KMS-11 (cell line): Measurements from ENCODE around the gene EPB41L1.

Experiments
- H2AFZ ChIP-seq: fragments of 200-600 bp; sonication (generic); 2 replicates; pipeline ENCODE4 v1.6.1; 2016; ENCODE audit warnings: antibody characterized with exemption, mixed run types, low read depth
- H3K27ac ChIP-seq: fragments of 200-600 bp; sonication (generic); 2 replicates; pipeline ENCODE4 v1.6.1; 2016; ENCODE audit warnings: mild to moderate bottlenecking, mixed run types
- H3K27me3 ChIP-seq: fragments of 200-600 bp; sonication (generic); 2 replicates; pipeline ENCODE4 v1.6.1; 2017; ENCODE audit warnings: mild to moderate bottlenecking, low read depth, mixed run types, moderate library complexity; ENCODE audit not compliant: insufficient read depth
- H3K36me3 ChIP-seq: fragments of 200-600 bp; sonication (generic); 2 replicates; pipeline ENCODE4 v1.6.1; 2017; ENCODE audit warnings: mild to moderate bottlenecking, mixed run types; ENCODE audit not compliant: insufficient read depth
- H3K4me1 ChIP-seq: fragments of 200-600 bp; sonication (generic); 2 replicates; pipeline ENCODE4 v1.6.1; 2016; ENCODE audit warnings: mild to moderate bottlenecking, low read depth, mixed run types; ENCODE audit not compliant: poor library complexity, severe bottlenecking
- H3K4me2 ChIP-seq: fragments of 200-600 bp; sonication (generic); 2 replicates; pipeline ENCODE4 v1.7.0; 2016; ENCODE audit warnings: mild to moderate bottlenecking, mixed run types
- H3K4me3 ChIP-seq: fragments of 200-600 bp; sonication (generic); IDR thresholded peaks from 2 replicates; pipeline ENCODE4 v1.6.1; 2017; ENCODE audit warnings: low read depth, low read length, mixed read lengths; ENCODE audit not compliant: insufficient read depth
- H3K79me2 ChIP-seq: fragments of 200-600 bp; sonication (generic); 2 replicates; pipeline ENCODE4 v1.6.1; 2016; ENCODE audit warnings: low read depth, mixed run types; ENCODE audit not compliant: insufficient read depth
- H3K9ac ChIP-seq: fragments of 200-600 bp; sonication (generic); 2 replicates; pipeline ENCODE4 v1.6.1; 2016; ENCODE audit warnings: mild to moderate bottlenecking, mixed run types
- H4K20me1 ChIP-seq: fragments of 200-600 bp; sonication (generic); 2 replicates; pipeline ENCODE4 v1.6.1; 2016; ENCODE audit warnings: mild to moderate bottlenecking, mixed run types; ENCODE audit not compliant: insufficient read depth
- CTCF ChIP-seq: fragments of 200-600 bp; sonication (generic); conservative IDR thresholded peaks from 2 replicates; pipeline ENCODE4 v1.6.1; 2017; ENCODE audit warnings: low read depth, mild to moderate bottlenecking, antibody characterized with exemption, low read length, moderate library complexity, mixed read lengths

The EPB41L1 gene

GRCh38 chr20:36270744-36271638 is 116.5 kb downstream of the EPB41L1 start:
- no peak overlapping the region for H2AFZ ChIP-seq
- no peak overlapping the region for H3K9ac ChIP-seq
- H3K27me3 ChIP-seq = peaks cover 13% of the 10 kb centered on the region; the same call in 1 of the 2 replicates
- no peaks in the 10 kb centered on the region for H3K79me2 ChIP-seq
- H4K20me1 ChIP-seq = no peaks in the 10 kb centered on the region
- no peaks in the 10 kb centered on the region for H3K36me3 ChIP-seq
- TF ChIP-seq CTCF = no peak
- H3K4me1 ChIP-seq = no peaks in the 10 kb centered on the region
- H3K27ac ChIP-seq = no peak overlapping the region
- H3K4me2 ChIP-seq = no peak overlapping the region
- no peak overlapping the region for H3K4me3 ChIP-seq

GRCh38 chr20:36271639-36272546 is 117.4 kb downstream of the EPB41L1 start:
- H3K9ac ChIP-seq = no peak overlapping the region

DNA sequence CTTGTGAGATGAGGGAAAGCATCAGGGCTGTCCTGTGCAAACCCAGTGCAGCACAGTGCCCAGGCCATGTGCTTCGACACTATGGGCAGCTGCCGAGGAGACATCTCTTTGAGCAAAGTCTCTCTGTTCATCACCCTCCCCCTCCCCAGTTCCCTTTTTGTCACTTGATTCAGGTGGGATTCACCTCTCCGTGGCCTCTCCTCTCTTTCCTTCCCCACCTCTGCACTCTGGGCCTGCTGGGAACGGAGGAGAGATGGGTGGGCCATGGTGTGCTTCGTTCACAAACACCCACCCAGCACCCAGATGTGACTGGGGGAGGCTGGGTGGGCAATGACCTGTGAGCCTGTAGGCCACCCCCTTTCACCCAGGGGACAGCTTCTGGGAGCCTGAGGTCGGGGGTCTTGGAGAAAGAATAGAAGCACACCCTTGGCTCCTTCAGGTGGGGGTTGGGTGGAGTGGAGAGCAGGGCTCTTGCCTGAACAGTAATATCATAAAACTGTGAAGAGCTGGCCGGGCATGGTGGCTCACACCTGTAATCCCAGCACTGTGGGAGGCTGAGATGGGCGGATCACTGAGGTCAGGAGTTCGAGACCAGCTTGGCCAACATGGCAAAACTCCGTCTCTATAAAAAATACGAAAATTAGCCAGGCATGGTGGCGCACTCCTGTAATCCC is 118.1 kb downstream of the EPB41L1 start:
- no peak overlapping the region for H3K9ac ChIP-seq
- no peak overlapping the region for H3K27ac ChIP-seq
- peaks cover 22% of the 10 kb centered on the region; the same call in 1 of the 2 replicates for H3K27me3 ChIP-seq
- no peaks in the 10 kb centered on the region for H4K20me1 ChIP-seq
- H3K36me3 ChIP-seq = no peaks in the 10 kb centered on the region
- TF ChIP-seq CTCF = no peak
- H3K4me2 ChIP-seq = no peak overlapping the region
- no peak overlapping the region for H3K4me3 ChIP-seq
- no peaks in the 10 kb centered on the region for H3K79me2 ChIP-seq
- H3K4me1 ChIP-seq = no peaks in the 10 kb centered on the region
- no peak overlapping the region for H2AFZ ChIP-seq

More at GRCh38 chr20:36271639-36272546, 117.4 kb downstream of the EPB41L1 start:
- no peak overlapping the region for H2AFZ ChIP-seq
- TF ChIP-seq CTCF = no peak
- H3K27me3 ChIP-seq = peaks cover 15% of the 10 kb centered on the region; the same call in 1 of the 2 replicates
- H3K79me2 ChIP-seq = no peaks in the 10 kb centered on the region
- no peak overlapping the region for H3K4me2 ChIP-seq
- H3K36me3 ChIP-seq = no peaks in the 10 kb centered on the region
- H3K4me3 ChIP-seq = no peak overlapping the region
- no peak overlapping the region for H3K27ac ChIP-seq
- H3K4me1 ChIP-seq = no peaks in the 10 kb centered on the region
- H4K20me1 ChIP-seq = no peaks in the 10 kb centered on the region
